Smooth muscle cell (in vitro differentiated cells): Measurements from ENCODE around the gene AMMECR1. TPM values are rescaled to one million over a fixed set of nuclear protein-coding genes. Genes with fewer than 3 reads are reported as not detected.
"Not testable (repeated sequence)": the region's sequence is repeated elsewhere in the genome, so short reads cannot be mapped to it uniquely, and the experiment has no call there.

Experiments
- DNase-seq: peaks from one replicate; lab custom pipeline; 2025; ENCODE audit not compliant: unreplicated experiment; lab: John Stamatoyannopoulos, UW
- H2AFZ ChIP-seq: fragments of 200-600 bp; sonication (generic); 2 replicates; pipeline ENCODE4 v1.6.0; 2016; ENCODE audit warnings: antibody characterized with exemption, low read depth, mild to moderate bottlenecking
- H3F3A ChIP-seq: fragments of 200-600 bp; sonication (generic); 2 replicates; pipeline ENCODE4 v1.6.0; 2017; ENCODE audit warnings: antibody characterized with exemption, low read depth
- H3K27ac ChIP-seq: fragments of 200-600 bp; sonication (generic); 2 replicates; pipeline ENCODE4 v1.5.1; 2016; ENCODE audit warnings: low read depth, mild to moderate bottlenecking
- H3K27me3 ChIP-seq: fragments of 200-600 bp; sonication (generic); 2 replicates; pipeline ENCODE4 v1.6.1; 2016; ENCODE audit warnings: low read depth, mild to moderate bottlenecking
- H3K36me3 ChIP-seq: fragments of 200-600 bp; sonication (generic); 2 replicates; pipeline ENCODE4 v1.5.1; 2016; ENCODE audit warnings: low read depth
- H3K4me1 ChIP-seq: fragments of 200-600 bp; sonication (generic); 2 replicates; pipeline ENCODE4 v1.5.1; 2016; ENCODE audit warnings: low read depth
- H3K4me2 ChIP-seq: fragments of 200-600 bp; sonication (generic); 2 replicates; pipeline ENCODE4 v1.6.0; 2016; ENCODE audit warnings: mild to moderate bottlenecking
- H3K4me3 ChIP-seq: fragments of 200-600 bp; sonication (generic); 2 replicates; pipeline ENCODE4 v1.5.1; 2016; ENCODE audit warnings: mild to moderate bottlenecking
- H3K79me2 ChIP-seq: fragments of 200-600 bp; sonication (generic); 2 replicates; pipeline ENCODE4 v1.6.0; 2016; ENCODE audit warnings: low read depth, mild to moderate bottlenecking
- H3K9ac ChIP-seq: fragments of 200-600 bp; sonication (generic); 2 replicates; pipeline ENCODE4 v1.6.0; 2016; ENCODE audit warnings: low read depth
- H3K9me3 ChIP-seq: fragments of 200-600 bp; sonication (generic); replicated peaks from 2 replicates; pipeline ENCODE4 v1.5.1; 2016; ENCODE audit warnings: low read depth
- H4K20me1 ChIP-seq: fragments of 200-600 bp; sonication (generic); 2 replicates; pipeline ENCODE4 v1.6.0; 2016; ENCODE audit warnings: low read depth
- WGBS: methylation state at CpG from one replicate; pipeline ENCODE4 v1.1.7; 2016; ENCODE audit warnings: low lambda C conversion rate; 5-methylcytosine and 5-hydroxymethylcytosine counted together
- polyA plus RNA-seq: library from polyadenylated mRNA; unstranded; fragments of >200 nt; fragmentation: Nextera tagmentation; extraction: Ambion mirVana; gene quantifications from 2 replicates; pipeline ENCODE4 v1.2.1, GENCODE V29; 2016
- total RNA-seq: library from RNA; depleted of rRNA; stranded (reverse); fragments of >200 nt; gene quantifications from 2 replicates; pipeline ENCODE4 v1.2.3, GENCODE V29; 2014
- TF ChIP-seq, protein P1 (sequence below): fragments of 200-600 bp; sonication (generic); IDR thresholded peaks from 2 replicates; pipeline ENCODE4 v1.5.1; 2017; ENCODE audit warnings: borderline replicate concordance, mild to moderate bottlenecking, antibody characterized with exemption; ENCODE audit not compliant: insufficient read depth, poor library complexity, severe bottlenecking

The AMMECR1 gene
- total and polyA plus RNA-seq, 2 experiments from 2014 or later = 5.5 to 19.6 TPM

- Histone ChIP-seq H3K4me2 (no peak overlapping the region), H3K4me1 (no peaks in the 10 kb centered on the region), H3K4me3 (no peak overlapping the region), H3K36me3 (no peaks in the 10 kb centered on the region), H3K27me3 (no peaks in the 10 kb centered on the region), H3K9ac (no peak overlapping the region), H3K79me2 (no peaks in the 10 kb centered on the region), H3F3A (no peaks in the 10 kb centered on the region), H2AFZ (no peak overlapping the region), H4K20me1 (no peaks in the 10 kb centered on the region), H3K9me3 (no peaks in the 10 kb centered on the region), H3K27ac (no peak overlapping the region)
- 86% methylated on average over 4 of the region's 4 CpGs for WGBS
- TF ChIP-seq, protein P1, sequence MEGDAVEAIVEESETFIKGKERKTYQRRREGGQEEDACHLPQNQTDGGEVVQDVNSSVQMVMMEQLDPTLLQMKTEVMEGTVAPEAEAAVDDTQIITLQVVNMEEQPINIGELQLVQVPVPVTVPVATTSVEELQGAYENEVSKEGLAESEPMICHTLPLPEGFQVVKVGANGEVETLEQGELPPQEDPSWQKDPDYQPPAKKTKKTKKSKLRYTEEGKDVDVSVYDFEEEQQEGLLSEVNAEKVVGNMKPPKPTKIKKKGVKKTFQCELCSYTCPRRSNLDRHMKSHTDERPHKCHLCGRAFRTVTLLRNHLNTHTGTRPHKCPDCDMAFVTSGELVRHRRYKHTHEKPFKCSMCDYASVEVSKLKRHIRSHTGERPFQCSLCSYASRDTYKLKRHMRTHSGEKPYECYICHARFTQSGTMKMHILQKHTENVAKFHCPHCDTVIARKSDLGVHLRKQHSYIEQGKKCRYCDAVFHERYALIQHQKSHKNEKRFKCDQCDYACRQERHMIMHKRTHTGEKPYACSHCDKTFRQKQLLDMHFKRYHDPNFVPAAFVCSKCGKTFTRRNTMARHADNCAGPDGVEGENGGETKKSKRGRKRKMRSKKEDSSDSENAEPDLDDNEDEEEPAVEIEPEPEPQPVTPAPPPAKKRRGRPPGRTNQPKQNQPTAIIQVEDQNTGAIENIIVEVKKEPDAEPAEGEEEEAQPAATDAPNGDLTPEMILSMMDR = no peak
- DNase-seq = no peak
Measured at GRCh38 chrX:110338935-110339334, 21.1 kb upstream of the AMMECR1 start.

DNA sequence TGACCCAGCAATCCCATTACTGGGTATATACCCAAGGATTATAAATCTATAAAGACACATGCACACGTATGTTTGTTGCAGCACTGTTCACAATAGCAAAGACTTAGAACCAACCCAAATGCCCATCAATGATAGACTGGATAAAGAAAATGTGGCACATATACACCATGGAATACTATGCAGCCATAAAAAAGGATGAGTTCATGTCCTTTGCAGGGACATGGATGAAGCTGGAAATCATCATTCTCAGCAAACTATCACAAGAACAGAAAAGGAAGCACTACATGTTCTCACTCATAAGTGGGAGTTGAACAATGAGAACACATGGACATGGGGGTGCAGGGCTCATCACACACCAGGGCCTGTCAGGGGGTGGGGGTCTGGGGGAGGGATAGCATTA lies 15.6 kb upstream of the AMMECR1 start:
- H3K36me3 ChIP-seq, H4K20me1 ChIP-seq, H3K4me1 ChIP-seq, H3K4me3 ChIP-seq, H3K9me3 ChIP-seq, DNase-seq, H3K9ac ChIP-seq, H3F3A ChIP-seq, H3K27ac ChIP-seq, H2AFZ ChIP-seq, H3K4me2 ChIP-seq, H3K27me3 ChIP-seq, H3K79me2 ChIP-seq: not testable (repeated sequence)
- 88% methylated on average over 1 of the region's 1 CpG for WGBS

GRCh38 chrX:110331444-110332030 lies 13.7 kb upstream of the AMMECR1 start:
- WGBS = 74% methylated on average over 3 of the region's 3 CpGs
- H2AFZ ChIP-seq = no peak overlapping the region
- H3K9ac ChIP-seq = no peak overlapping the region
- no peak overlapping the region for H3K4me3 ChIP-seq
- no peak overlapping the region for H3K27ac ChIP-seq
- no peak for DNase-seq
- no peaks in the 10 kb centered on the region for H4K20me1 ChIP-seq
- H3K4me1 ChIP-seq = no peaks in the 10 kb centered on the region
- no peaks in the 10 kb centered on the region for H3F3A ChIP-seq
- TF ChIP-seq, protein P1 = no peak
- H3K27me3 ChIP-seq = no peaks in the 10 kb centered on the region
- H3K4me2 ChIP-seq = no peak overlapping the region
- H3K9me3 ChIP-seq = no peaks in the 10 kb centered on the region
- no peaks in the 10 kb centered on the region for H3K79me2 ChIP-seq
- no peaks in the 10 kb centered on the region for H3K36me3 ChIP-seq

- 66% methylated on average over 1 of the region's 1 CpG for WGBS
Measured at GRCh38 chrX:110328613-110329012, 10.7 kb upstream of the AMMECR1 start.

GRCh38 chrX:110327336-110327735 lies 9.5 kb upstream of the AMMECR1 start:
- 95% methylated on average over 1 of the region's 1 CpG for WGBS
- TF ChIP-seq, protein P1 = no peak
- Histone ChIP-seq H4K20me1 (no peaks in the 10 kb centered on the region), H3K27me3 (no peaks in the 10 kb centered on the region), H3K4me1 (no peaks in the 10 kb centered on the region), H3K79me2 (no peaks in the 10 kb centered on the region), H3K4me2 (no peak overlapping the region), H3F3A (no peaks in the 10 kb centered on the region), H3K9ac (no peak overlapping the region), H3K27ac (no peak overlapping the region), H3K9me3 (peaks cover 6% of the 10 kb centered on the region), H2AFZ (no peak overlapping the region), H3K4me3 (no peak overlapping the region), H3K36me3 (no peaks in the 10 kb centered on the region)
- DNase-seq = no peak

More at GRCh38 chrX:110328613-110329012, 10.7 kb upstream of the AMMECR1 start:
- H3K9me3 ChIP-seq, H3K36me3 ChIP-seq, H3K27me3 ChIP-seq, H3K4me2 ChIP-seq, H3F3A ChIP-seq, H4K20me1 ChIP-seq, H3K9ac ChIP-seq, H3K4me1 ChIP-seq, H3K4me3 ChIP-seq, H3K27ac ChIP-seq, H2AFZ ChIP-seq, H3K79me2 ChIP-seq, DNase-seq: not testable (repeated sequence)
